Stimulated activated CD8-positive, alpha-beta memory T cell treated with anti-CD3 and anti-CD28 coated beads, Interleukin-4, amount 100 ng/mL, for 4 hours (primary cell): ENCODE results near the gene UTS2B.

ENCODE experiments used
- DNase-seq, 2 donors: peaks; one replicate each; pipeline ENCODE4 v3.0.0-alpha.2; 2020; ENCODE audit warnings: low read depth in 2 of 2, low spot score in 1 of 2

UTS2B gene

DNA sequence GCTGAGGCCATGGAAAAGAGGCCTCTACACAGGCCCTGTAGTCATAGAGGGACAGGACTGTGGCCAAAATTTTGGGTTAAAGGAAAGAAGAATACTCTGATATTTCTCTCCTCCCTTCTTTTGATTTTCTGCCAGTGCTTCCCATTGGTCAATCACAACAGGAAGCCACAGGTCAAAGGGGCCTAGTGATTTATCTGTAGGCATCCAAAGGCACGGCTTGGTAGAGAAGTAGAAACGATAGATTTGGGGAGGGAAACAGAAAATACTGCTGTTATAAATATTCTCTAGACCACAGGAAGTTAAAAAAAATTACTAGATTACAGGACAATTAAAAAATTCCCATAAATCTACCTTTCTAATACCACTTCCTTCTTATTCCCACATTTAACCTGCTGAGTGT is 2.8 kb downstream of the UTS2B start:
- no peak for DNase-seq

DNA sequence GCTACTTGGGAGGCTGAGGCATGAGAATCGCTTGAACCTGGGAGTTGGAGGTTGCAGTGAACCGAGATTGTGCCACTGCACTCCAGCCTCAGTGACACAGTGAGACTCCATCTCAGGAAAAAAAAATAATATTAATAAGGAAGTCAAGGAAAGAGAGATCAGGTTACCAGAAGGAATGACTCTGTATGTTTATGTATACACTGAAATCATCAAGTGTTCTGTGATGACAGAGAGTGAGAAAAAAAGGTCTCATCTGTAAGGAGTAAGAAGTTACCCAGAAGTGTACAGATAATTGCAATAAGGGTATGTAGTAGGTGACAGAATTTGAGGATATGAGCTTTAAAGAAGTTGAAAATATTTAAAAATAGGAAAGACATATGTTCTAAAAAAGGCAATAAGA is 5.4 kb downstream of the UTS2B start:
- DNase-seq: no peak

DNA sequence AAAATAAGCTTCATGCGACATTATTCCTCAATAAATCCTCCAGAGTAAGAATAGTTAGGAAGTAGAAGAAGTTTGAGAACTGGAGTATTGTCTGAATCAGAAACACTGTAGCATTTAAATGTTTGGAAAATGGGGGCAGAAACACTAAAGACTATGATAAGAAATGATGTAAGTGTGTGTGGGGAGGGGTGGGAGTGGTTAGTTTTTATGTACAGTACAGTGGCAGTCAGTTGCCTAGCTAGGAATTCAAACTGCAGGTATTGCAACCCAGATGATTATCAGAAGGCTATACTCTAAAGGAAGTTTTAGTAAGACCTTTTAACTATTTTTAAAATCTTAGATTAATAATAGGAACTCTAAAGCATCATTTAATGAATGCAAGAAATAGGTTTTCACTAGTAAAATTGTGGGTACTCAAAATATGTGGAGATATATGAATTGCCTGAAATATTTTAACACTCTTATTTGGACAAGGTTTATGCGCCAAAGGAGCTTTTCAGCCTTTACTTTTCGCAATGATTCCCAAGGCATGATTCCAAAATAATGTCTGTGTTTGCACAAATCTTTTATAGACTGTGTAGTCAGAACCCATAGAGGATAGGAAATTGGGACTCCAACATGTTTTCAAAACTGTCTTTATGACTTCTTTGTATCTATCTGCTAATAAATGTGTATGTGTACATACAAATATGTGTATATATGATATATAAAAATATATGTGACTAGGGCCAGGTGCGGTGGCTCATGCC is 9.1 kb downstream of the UTS2B start:
- DNase-seq: no peak

DNA sequence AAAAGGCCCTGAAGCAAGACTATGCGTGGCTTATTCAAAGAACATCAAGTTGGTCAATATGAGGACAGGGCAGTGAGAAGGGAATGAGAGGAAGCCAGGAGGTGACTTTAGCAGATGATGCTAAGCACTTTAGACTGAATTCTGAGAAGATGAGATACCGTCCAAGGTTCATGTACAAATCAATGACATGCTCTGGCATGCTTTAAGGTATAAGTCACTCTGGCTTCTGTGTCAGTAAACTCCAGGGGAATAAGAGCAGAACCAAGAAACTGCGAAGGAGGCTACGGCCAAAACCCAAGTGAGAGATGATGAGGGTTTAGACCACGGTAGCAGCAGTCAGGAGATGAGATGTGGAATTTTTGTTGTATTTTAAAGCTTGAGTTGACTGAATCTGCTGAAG is 10.0 kb downstream of the UTS2B start:
- no peak for DNase-seq

DNA sequence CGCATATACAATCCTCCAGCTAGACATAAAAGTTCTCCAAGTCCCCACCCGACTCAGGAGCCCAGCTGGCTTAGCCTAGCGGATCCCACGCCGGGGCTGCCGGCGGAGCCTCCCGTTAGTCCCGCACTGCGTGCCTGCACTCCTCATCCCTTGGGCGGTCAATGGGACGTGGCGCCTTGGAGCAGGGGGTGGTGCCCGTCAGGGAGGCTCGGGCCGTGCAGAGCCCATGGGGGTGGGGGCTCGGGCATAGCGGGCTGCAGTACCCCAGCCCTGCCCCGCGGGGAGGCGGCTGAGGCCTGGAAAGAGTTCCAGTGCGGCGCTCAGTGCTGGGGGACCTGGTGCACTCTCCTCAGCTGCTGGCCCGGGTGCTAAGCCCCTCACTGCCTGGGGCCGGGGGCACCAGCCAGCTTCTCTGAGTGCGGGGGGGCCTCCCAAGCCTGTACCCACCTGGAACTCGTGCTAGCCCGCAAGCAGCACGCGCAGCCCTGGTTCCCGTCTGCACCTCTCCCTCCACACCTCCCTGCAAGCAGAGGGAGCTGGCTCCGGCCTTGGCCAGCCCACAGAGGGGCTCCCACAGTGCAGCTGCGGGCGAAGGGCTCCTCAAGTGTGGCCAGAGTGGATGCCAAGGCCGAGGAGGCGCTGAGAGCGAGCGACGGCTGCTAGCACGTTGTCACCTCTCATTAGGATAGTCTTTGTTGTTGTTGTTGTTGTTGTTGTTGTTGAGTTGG is 13.3 kb downstream of the UTS2B start:
- DNase-seq: no peak

DNA sequence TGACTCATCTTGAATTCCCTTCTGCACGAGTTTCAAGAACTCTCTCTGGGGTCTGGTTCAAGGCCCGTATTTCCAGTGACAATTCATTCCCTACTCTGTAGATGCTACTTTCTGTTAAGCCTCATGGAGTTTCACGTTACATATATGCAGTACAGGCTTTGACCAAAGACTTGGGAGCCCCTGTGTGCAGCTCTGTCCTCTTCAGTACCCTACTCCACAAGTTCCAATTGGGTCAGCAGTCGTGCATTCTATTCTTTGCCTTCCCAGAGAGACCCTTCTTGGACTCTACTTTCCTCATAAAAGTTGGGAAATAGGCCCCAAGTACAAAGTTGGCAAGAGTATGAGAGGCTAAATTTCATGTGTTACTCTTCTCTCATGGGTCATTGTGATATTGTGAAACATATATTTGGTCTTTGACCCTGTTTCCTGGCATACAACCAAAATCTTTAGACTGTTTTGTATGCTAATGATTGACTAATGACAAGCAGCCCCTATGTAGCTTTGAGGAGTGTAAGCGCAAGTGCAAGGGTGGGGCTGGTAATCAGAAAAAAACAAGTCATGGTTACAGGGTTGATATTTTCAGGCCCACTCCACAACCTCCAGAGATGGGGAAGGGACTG is 16.1 kb downstream of the UTS2B start:
- DNase-seq: no peak

DNA sequence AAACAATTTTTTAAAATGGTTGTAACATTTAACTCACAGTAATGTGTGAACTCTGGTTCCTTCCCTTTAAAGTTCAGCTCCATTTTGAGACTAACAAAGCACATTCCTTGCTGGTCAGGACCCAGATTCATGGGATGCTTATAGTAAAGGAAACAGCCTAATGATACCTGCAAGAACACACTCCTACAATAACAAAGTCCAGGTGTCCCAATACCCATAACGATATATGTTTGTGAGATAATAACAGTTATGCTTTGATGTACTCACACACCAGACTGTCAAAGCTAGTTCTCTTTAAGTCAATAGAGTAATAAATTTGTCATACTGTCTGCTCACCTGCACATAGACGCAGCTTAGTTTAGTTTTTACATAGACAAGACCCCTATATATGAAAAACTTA is 17.0 kb downstream of the UTS2B start:
- DNase-seq: no peak

DNA sequence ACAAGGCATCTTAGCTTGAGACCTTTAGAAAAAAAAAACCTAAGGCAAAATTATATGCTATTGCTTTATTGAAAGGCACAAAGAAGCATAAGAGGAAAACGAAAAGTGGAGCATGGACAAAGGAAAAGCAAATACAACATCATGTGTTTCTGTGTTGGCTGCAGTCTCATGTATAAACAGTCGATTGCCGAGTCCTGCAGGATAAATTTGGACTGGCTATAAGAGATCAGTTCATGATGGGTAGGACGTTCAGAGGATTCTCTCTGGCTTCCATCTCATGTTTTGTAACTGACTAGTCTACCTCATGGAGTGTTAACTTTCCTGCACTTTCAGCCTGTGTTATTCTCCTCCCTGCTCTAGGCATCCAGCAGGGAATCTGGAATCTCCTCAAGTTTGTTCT is 23.0 kb downstream of the UTS2B start:
- no peak for DNase-seq

DNA sequence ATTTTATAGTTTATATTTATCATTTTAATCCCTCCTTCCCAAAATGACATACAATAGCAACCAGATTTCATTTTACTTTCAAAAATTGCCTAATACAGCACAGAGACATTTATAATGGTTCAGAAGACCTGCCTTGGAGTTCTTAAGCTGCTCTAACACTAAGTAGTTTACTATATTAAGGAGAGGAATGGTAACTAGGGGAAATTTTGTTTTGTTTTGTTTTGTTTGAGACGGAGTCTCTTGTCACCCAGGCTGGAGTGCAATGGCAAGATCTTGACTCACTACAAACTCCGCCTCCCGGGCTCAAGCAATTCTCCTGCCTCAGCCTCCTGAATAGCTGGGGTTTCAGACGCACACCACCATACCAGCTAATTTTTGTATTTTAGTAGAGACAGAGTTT is 23.9 kb downstream of the UTS2B start:
- no peak for DNase-seq

DNA sequence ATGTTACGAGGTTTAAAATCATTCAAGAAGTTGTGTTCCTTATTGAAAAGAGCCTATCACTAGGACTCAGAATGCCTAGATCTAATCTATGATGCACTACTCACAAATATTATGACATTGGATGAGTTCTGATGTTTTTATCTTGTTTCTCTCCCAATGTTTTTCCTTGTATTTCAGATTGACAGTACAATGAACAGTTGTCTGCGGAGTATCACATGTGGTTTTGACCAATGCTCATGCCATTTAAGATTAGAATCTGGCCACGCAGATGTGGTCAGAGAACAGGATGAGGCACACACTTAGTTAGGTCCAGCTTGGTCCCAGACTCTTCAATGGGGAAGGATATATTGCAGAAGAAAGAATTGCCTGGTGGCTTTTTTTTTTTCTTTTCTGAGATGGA is 26.7 kb downstream of the UTS2B start:
- no peak for DNase-seq

DNA sequence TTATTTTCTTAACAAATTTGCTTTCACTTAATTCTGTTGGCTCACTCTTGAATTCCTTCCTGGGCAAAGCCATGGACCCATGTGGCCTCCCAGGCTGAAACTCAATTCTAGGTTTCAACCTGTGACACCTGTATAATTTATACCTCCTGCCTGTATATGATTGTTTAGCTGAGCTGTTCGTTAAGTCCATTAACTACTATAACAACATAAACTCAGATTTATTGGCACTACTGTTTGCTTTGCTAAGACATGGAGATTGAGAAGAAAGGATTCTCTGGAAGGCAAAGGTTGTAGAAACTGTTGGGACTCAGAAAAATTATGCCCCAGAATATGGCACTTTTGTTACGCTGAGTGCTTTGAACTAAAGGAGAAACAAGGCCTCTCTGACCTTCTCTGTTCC is 27.9 kb downstream of the UTS2B start:
- DNase-seq: no peak

DNA sequence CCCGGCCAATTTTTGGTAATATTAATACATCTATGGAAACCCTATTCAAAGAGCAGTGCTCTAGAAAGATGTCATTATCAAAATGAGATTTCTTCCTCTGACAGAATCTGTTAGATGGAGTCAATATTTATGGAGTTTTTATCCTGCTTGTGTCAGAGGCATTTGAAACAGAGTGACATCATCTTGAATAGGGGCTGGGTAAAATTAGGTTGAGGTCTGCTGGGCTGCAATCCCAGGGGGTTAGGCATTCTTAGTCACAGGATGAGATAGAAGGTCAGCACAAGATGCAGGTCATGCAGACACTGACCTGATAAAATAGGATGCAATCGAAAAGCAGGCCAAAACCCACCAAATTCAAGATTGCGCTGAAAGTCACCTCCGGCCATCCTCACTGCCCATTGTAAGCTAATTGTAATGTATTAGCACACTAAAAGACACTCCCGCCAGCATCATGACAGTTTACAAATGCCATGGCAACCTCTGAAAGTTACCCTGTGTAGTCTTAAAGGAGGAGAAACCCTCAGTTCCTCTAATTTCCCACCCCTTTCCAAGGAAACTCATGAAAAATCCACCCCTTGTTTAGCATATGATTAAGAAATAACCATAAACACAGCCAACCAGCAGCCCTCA is 28.4 kb downstream of the UTS2B start:
- DNase-seq: no peak

DNA sequence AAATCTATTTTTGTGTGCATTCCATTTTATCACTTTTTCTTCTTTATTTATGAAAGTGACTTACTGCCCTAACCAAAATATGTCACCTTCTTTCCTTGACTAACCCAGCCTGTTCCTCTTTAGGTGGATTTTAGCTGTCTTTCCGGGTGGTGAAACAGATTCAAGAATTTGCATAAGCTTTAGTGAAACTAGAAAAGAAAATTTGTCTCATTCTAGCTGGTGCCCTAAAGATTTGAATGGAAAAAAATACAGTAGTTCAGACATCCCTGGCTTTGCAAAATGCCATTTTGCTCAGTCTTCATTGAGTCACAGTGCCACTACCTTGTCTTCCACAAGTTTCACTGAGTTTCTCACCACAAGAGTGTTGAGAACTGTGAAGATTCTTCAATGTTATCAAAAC is 29.3 kb downstream of the UTS2B start:
- no peak for DNase-seq

DNA sequence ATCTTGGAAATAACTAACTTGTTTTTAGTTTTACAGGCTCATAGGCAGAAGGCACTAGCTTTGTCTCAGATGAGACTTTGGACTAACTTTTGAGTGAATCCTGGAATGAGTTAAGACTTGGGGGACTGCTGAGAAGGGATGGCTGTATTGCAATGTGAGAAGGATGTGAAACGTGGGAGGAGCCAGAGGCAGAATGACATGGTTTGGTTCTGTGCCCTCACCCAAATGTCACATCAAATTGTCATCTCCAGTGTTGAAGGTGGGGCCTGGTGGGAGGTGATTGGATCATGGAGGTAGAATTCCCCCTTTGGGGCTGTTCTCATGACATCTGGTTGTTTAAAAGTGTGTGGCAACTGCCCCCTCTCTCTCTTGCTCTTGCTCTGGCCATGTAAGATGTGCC is 29.9 kb downstream of the UTS2B start:
- DNase-seq: no peak

DNA sequence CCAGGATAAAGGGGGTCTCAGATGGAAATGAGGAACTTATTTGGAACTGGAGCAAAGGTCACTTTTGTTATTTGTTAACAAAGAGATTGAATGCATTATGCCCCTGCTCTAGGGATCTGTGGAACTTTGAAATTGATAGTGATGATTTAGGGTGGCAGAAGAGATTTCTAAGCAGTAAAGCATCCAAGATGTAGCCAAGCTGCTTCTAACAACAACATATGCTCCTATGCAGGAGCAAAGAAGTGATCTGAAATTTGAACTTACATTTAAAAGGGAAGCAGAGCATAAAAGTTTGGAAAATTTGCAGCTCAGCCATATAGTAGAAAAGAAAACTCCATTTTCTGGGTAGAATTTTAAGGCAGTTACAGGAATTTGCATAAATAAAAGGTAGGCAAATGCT is 31.5 kb downstream of the UTS2B start:
- DNase-seq: no peak

DNA sequence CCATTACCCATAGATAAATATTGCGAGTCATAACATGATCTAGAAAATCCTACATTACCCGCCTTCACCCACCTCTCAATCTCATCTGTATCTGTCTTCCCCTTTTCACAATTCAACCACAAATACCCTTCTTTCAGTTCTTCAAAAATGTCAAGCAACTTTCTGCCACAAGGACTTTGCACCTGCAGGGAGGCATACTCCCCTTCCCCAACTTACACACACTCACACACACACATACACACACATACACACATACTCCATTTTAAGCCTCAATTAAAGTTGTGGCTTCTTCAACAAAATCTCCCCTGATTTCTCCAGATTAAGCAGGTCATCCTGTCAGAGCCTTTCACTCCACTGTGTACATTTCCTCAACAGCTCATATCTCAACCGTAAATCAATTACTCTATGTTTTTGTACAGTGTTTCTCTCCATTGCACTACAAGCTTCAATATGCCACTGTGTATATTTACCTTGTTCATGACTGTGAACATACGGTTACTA is 34.2 kb downstream of the UTS2B start:
- no peak for DNase-seq

DNA sequence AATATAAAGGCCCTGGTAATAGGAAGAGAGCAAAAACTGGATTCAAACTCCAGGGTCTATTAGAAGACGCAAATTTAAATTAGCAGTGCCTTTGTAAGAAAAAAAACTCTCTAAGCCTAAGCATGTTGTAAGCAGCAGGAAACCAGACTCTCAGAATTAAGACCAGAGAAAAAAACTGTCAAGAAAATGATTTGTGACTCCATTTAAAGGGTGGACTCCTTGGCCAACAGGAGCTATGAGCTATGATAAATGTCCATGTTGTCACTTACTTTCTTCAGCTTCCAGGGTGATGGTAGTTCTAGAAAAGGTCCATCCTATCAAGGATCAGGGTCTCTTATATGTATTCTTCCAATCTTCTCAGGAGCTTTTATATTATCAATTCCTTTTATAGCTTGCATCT is 36.0 kb downstream of the UTS2B start:
- DNase-seq: no peak

DNA sequence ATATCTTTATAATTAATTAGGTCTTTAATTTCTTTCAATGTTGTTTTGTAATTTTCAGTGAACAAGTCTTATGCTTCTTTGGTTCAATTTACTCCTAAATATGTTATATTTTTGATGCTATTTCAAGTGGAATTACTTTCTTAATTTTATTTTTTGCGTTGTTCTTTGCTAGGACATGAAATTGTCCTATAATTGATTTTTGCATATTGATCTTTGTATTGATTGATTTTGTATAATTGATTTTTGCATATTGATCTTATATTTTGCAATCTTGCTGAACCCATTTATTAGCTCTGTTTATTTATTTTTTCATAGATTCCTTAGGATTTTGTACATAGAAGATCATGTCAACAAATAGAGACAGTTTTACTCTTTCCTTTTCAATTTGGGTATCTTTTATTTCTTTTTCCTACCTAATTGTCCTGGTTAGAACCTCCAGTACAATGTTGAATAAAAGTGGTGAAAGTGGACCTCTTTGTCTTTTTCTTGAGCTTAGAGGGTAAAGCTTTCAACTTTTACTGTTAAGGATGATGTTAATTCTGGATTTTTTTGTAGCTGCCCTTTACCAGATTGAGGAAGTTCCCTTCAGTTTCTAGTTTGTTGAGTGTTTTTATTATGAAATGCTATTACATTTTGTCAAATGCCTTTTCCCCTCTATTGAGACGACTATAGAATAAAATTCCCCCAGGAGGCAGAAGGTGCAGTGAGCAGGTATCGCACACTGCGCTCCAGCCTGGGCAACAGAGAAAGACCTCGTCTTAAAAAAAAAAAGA is 37.9 kb downstream of the UTS2B start:
- DNase-seq: no peak

DNA sequence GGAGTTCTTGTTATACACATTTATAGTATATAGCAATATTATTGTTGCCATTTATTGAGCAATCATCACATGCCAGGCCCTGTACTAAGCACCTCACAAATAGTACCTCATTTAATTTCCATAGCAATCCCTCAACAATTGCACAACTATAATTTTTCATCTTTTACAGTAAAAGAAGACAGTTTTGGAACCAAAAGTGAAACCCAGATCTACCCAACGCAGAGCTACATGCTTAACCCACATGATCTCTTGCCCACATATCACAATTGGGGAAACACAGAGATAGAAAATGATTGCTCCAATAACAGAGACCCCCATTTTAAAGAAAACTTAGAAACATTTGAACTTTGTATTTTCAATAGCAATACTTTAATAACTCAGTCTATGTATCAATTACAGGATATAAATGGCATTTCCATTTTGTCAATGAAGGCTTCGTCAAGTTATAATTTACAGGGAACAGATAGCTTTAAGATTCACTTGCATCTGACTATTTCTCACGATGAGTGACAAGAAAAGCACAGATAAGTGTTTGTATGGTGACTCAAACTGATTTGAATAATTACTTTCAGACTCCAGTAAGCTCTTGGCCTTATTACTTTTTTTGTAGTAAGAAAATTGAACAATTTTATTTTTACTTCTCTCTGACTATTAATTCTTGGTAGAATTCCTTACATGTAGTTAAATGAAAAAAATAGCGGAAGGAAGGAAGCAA is 39.9 kb downstream of the UTS2B start:
- DNase-seq: no peak

DNA sequence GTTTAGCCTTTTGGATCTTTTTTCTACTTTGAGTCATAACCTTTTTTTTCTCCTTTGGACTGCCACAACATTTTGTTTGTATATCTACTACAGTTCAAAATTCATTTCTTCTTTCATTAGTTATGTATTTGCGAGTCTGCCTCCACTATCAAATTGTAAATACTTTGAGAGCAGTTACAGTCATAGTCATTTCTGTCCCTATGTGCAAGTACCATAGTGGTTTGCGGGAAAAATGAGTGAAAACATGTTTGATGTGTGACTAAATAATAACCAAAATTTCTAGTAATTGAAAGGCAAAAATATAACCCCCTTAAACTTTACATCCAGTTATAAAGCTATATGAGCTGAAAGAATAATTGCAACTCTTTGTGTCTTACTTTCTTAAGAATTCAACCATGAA is 46.9 kb downstream of the UTS2B start:
- DNase-seq: no peak
